PFSK-1 (cell line): Measurements from ENCODE around the gene GBP3.

Experiments
- FOXP2 ChIP-seq: optimal IDR thresholded peaks from 2 replicates; pipeline ENCODE3; 2011; ENCODE audit warnings: borderline replicate concordance, control low read depth, inconsistent platforms; ENCODE audit not compliant: insufficient read depth; ENCODE audit errors: extremely low read length, extremely low read depth
- POLR2AphosphoS5 ChIP-seq: IDR thresholded peaks from 2 replicates; pipeline ENCODE4 v1.6.1; 2012; ENCODE audit warnings: low read depth, mild to moderate bottlenecking, control low read depth, low read length, moderate library complexity
- REST ChIP-seq, 2 experiments: IDR thresholded peaks; 2 replicates each; pipeline versions ENCODE4 v1.6.1 to v1.8.0; 2011 to 2012; ENCODE audit warnings: low read depth in 2 of 2, low read length in 2 of 2, control low read depth in 1 of 2, inconsistent platforms in 1 of 2, mild to moderate bottlenecking in 1 of 2, moderate library complexity in 1 of 2; ENCODE audit not compliant: insufficient read depth in 1 of 2
- SIN3A ChIP-seq: IDR thresholded peaks from 2 replicates; pipeline ENCODE4 v1.6.1; 2012; ENCODE audit warnings: mild to moderate bottlenecking, low read length, moderate library complexity, borderline replicate concordance; ENCODE audit not compliant: insufficient read depth
- TAF1 ChIP-seq: IDR thresholded peaks from 2 replicates; pipeline ENCODE4 v1.6.1; 2012; ENCODE audit warnings: low read length, control low read depth, borderline replicate concordance; ENCODE audit not compliant: insufficient read depth

GBP3 gene

GRCh38 chr1:89065079-89065868 is 42.6 kb upstream of the GBP3 start, which contains the start of gene GBP1:
Gene GBP1 (minus strand): TSS chr1:89065208. CDS start chr1:89063234, 1,974 bp downstream.
- TF ChIP-seq FOXP2 (no peak), TAF1 (no peak), POLR2AphosphoS5 (no peak), SIN3A (no peak), REST (IDR thresholded peaks at IDR 0.05; ENCODE audit: insufficient read depth in 1 of 2, low read depth in 2 of 2, low read length in 2 of 2) (no peak)

GRCh38 chr1:89064632-89065031 is 42.0 kb upstream of the GBP3 start:
- TF ChIP-seq TAF1 (no peak), POLR2AphosphoS5 (no peak), SIN3A (no peak), REST (IDR thresholded peaks at IDR 0.05; ENCODE audit: insufficient read depth in 1 of 2, low read depth in 2 of 2, low read length in 2 of 2) (no peak), FOXP2 (no peak)

- TF ChIP-seq REST (IDR thresholded peaks at IDR 0.05; ENCODE audit: insufficient read depth in 1 of 2, low read depth in 2 of 2, low read length in 2 of 2) = no peak
- TF ChIP-seq FOXP2 = no peak
- TF ChIP-seq TAF1 = no peak
- TF ChIP-seq POLR2AphosphoS5 = no peak
- TF ChIP-seq SIN3A = no peak
Measured at GRCh38 chr1:89063094-89063493, 40.4 kb upstream of the GBP3 start.

- no peak for TF ChIP-seq POLR2AphosphoS5
- no peak for TF ChIP-seq SIN3A
- TF ChIP-seq TAF1 = no peak
- TF ChIP-seq FOXP2 = no peak
- no peak for TF ChIP-seq REST (IDR thresholded peaks at IDR 0.05; ENCODE audit: insufficient read depth in 1 of 2, low read depth in 2 of 2, low read length in 2 of 2)
Measured at GRCh38 chr1:89060091-89060490, 37.4 kb upstream of the GBP3 start.
